GM18519 (cell line): ENCODE measurements around the gene PIP5K1B.

Experiments used
- ATAC-seq: cut with Tn5 transposase; IDR thresholded peaks from one replicate; pipeline ENCODE4 v1.9.1; 2021; ENCODE audit warnings: mild to moderate bottlenecking, moderate library complexity; ENCODE audit not compliant: unreplicated experiment, low FRiP score

The PIP5K1B gene

GRCh38 chr9:68844157-68844556, 139.1 kb downstream of the PIP5K1B start:
- no peak for ATAC-seq

GRCh38 chr9:68844631-68845612, 139.9 kb downstream of the PIP5K1B start:
- ATAC-seq, result peak; percentile 42

- ATAC-seq, result peak; percentile 51
These were observed 142.7 kb downstream of the PIP5K1B start for GRCh38 chr9:68847765-68848164.

- no peak for ATAC-seq
These were observed 146.6 kb downstream of the PIP5K1B start for GRCh38 chr9:68851657-68852056.

GRCh38 chr9:68852941-68853340, 147.9 kb downstream of the PIP5K1B start:
- ATAC-seq, result no peak

GRCh38 chr9:68859347-68859746, 154.3 kb downstream of the PIP5K1B start:
- no peak for ATAC-seq

GRCh38 chr9:68860419-68860818, 155.4 kb downstream of the PIP5K1B start:
- ATAC-seq, result no peak

GRCh38 chr9:68861436-68861835, 156.4 kb downstream of the PIP5K1B start:
- no peak for ATAC-seq

- ATAC-seq, result no peak
These were observed 162.0 kb downstream of the PIP5K1B start for GRCh38 chr9:68867066-68867465.

GRCh38 chr9:68869022-68869421, 164.0 kb downstream of the PIP5K1B start:
- ATAC-seq, result no peak

- no peak for ATAC-seq
These were observed 165.0 kb downstream of the PIP5K1B start for GRCh38 chr9:68870086-68870485.

GRCh38 chr9:68871236-68871635, 166.2 kb downstream of the PIP5K1B start:
- ATAC-seq, result no peak

- no peak for ATAC-seq
These were observed 167.0 kb downstream of the PIP5K1B start for GRCh38 chr9:68872026-68872501.

- no peak for ATAC-seq
These were observed 168.1 kb downstream of the PIP5K1B start for GRCh38 chr9:68873179-68873578.

- ATAC-seq, result no peak
These were observed 171.2 kb downstream of the PIP5K1B start for GRCh38 chr9:68876273-68876672.

- ATAC-seq, result no peak
These were observed 171.6 kb downstream of the PIP5K1B start for GRCh38 chr9:68876681-68877080.

GRCh38 chr9:68877219-68877618, 172.2 kb downstream of the PIP5K1B start:
- ATAC-seq, result no peak

GRCh38 chr9:68878450-68878849, 173.4 kb downstream of the PIP5K1B start:
- ATAC-seq, result no peak

- no peak for ATAC-seq
These were observed 178.2 kb downstream of the PIP5K1B start for GRCh38 chr9:68883224-68883623.

GRCh38 chr9:68887232-68887631, 182.2 kb downstream of the PIP5K1B start:
- no peak for ATAC-seq

GRCh38 chr9:68894502-68894901, 189.5 kb downstream of the PIP5K1B start:
- ATAC-seq, result no peak
